H1 (cell line): Measurements from ENCODE around the gene BEST1. TPM values are rescaled to one million over a fixed set of nuclear protein-coding genes. Genes with fewer than 3 reads are reported as not detected.

ENCODE experiments used
- CTCF ChIA-PET: fragments of 300-600 bp; sonication (Branson Sonifier 250); formaldehyde crosslinking; loops from one replicate; lab custom pipeline; 2021; ENCODE audit not compliant: partially characterized antibody; lab: Charles Lee
- POLR2A ChIA-PET: fragments of 300-600 bp; sonication (Branson Sonifier 250); formaldehyde crosslinking; loops from one replicate; lab custom pipeline; 2021; ENCODE audit warnings: inconsistent platforms; ENCODE audit not compliant: partially characterized antibody; lab: Charles Lee
- DNase-seq, 2 experiments: peaks; one replicate each; pipeline versions ENCODE4 v3.0.0 to v3.0.0-alpha.2; 2010 to 2022; ENCODE audit warnings: low spot score in 2 of 2, low read depth in 1 of 2, mixed read lengths in 1 of 2
- FAIRE-seq: peaks from 2 replicates; lab custom pipeline; 2011; peaks lifted over from hg19 to GRCh38; lab: Jason Lieb, UNC
- H2AFZ ChIP-seq: 2 replicates; pipeline ENCODE4 v1.8.1; 2012; ENCODE audit warnings: low read length, inconsistent platforms
- H2AK5ac ChIP-seq: 2 replicates; pipeline ENCODE4 v1.6.1; 2013; ENCODE audit warnings: low read depth, low read length
- H2BK120ac ChIP-seq: replicated peaks from 2 replicates; pipeline ENCODE3; 2013; ENCODE audit warnings: low read depth, low read length, inconsistent platforms
- H2BK12ac ChIP-seq: 2 replicates; pipeline ENCODE4 v1.6.1; 2013; ENCODE audit warnings: low read depth, low read length
- H2BK15ac ChIP-seq: 2 replicates; pipeline ENCODE4 v1.6.1; 2013; ENCODE audit warnings: low read length
- H2BK20ac ChIP-seq: 2 replicates; pipeline ENCODE4 v1.6.1; 2013; ENCODE audit warnings: low read length
- H2BK5ac ChIP-seq: 2 replicates; pipeline ENCODE4 v1.6.1; 2013; ENCODE audit warnings: low read depth, low read length
- H3K14ac ChIP-seq: 2 replicates; pipeline ENCODE4 v1.6.1; 2013; ENCODE audit warnings: inconsistent platforms; ENCODE audit not compliant: insufficient read length
- H3K18ac ChIP-seq: 2 replicates; pipeline ENCODE4 v1.6.1; 2013; ENCODE audit warnings: low read length; ENCODE audit errors: extremely low read depth
- H3K23ac ChIP-seq: 2 replicates; pipeline ENCODE4 v1.6.1; 2013; ENCODE audit warnings: inconsistent platforms; ENCODE audit not compliant: insufficient read length
- H3K23me2 ChIP-seq: 2 replicates; pipeline ENCODE4 v1.6.1; 2013; ENCODE audit warnings: low read depth, low read length
- H3K27ac ChIP-seq: 2 replicates; pipeline ENCODE4 v1.6.1; 2011; ENCODE audit warnings: low read depth, low read length, inconsistent platforms
- H3K27me3 ChIP-seq, 4 experiments: replicated peaks in 1 of 4; 1 replicate in 1 of 4; 2 replicates in 3 of 4; pipeline versions ENCODE4 v1.6.1 to v1.8.1; 2011 to 2013; ENCODE audit warnings: low read length in 3 of 4, mild to moderate bottlenecking in 3 of 4, inconsistent platforms in 2 of 4, mixed read lengths in 2 of 4, moderate library complexity in 1 of 4; ENCODE audit not compliant: control insufficient read depth in 3 of 4, insufficient read depth in 3 of 4; ENCODE audit errors: extremely low read depth in 1 of 4
- H3K36me3 ChIP-seq, 4 experiments: 2 replicates each; pipeline versions ENCODE4 v1.6.1 to v1.8.1; 2011 to 2013; ENCODE audit warnings: mild to moderate bottlenecking in 4 of 4, low read length in 3 of 4, moderate library complexity in 2 of 4, control low read depth in 1 of 4, inconsistent platforms in 1 of 4; ENCODE audit not compliant: insufficient read depth in 4 of 4, control insufficient read depth in 2 of 4
- H3K4ac ChIP-seq: replicated peaks from 2 replicates; pipeline ENCODE3; 2013; ENCODE audit warnings: low read length, low read depth, mixed read lengths, inconsistent platforms; ENCODE audit not compliant: insufficient read length
- H3K4me1 ChIP-seq, 4 experiments: replicated peaks in 1 of 4; 1 replicate in 1 of 4; 2 replicates in 3 of 4; pipeline versions ENCODE4 v1.6.1 to v1.8.1; 2011 to 2013; ENCODE audit warnings: low read length in 3 of 4, inconsistent platforms in 2 of 4, mixed read lengths in 1 of 4; ENCODE audit not compliant: insufficient read depth in 4 of 4, control insufficient read depth in 3 of 4
- H3K4me2 ChIP-seq, 2 experiments: 2 replicates each; pipeline versions ENCODE4 v1.6.1 to v1.8.1; 2011 to 2013; ENCODE audit warnings: low read depth in 2 of 2, low read length in 2 of 2, control low read depth in 1 of 2, inconsistent platforms in 1 of 2, mild to moderate bottlenecking in 1 of 2; ENCODE audit not compliant: insufficient read depth in 1 of 2
- H3K4me3 ChIP-seq, 4 experiments: fragments of 200-600, 300-600 bp in 1 of 4; sonication (generic), shearing (Covaris generic), sonication (Bioruptor Twin) in 1 of 4; 2 replicates each; pipeline versions ENCODE4 v1.5.1 to v1.8.1; 2011 to 2016; ENCODE audit warnings: low read length in 4 of 4, low read depth in 3 of 4, control low read depth in 2 of 4, inconsistent platforms in 2 of 4, mild to moderate bottlenecking in 2 of 4, mixed read lengths in 1 of 4, moderate library complexity in 1 of 4; ENCODE audit not compliant: insufficient read depth in 2 of 4; ENCODE audit errors: extremely low read depth in 1 of 4
- H3K56ac ChIP-seq: replicated peaks from 2 replicates; pipeline ENCODE3; 2013; ENCODE audit warnings: low read depth, mild to moderate bottlenecking, mixed read lengths, low read length, inconsistent platforms; ENCODE audit not compliant: insufficient read length
- H3K79me1 ChIP-seq: 2 replicates; pipeline ENCODE4 v1.6.1; 2013; ENCODE audit warnings: low read depth, low read length, control low read depth
- H3K79me2 ChIP-seq, 2 experiments: 2 replicates each; pipeline versions ENCODE4 v1.6.1 to v1.8.1; 2012 to 2013; ENCODE audit warnings: low read length in 2 of 2, mild to moderate bottlenecking in 2 of 2, inconsistent platforms in 1 of 2; ENCODE audit not compliant: insufficient read depth in 2 of 2, control insufficient read depth in 1 of 2
- H3K9ac ChIP-seq, 4 experiments: replicated peaks in 1 of 4; 1 replicate in 1 of 4; 2 replicates in 3 of 4; pipeline versions ENCODE4 v1.6.1 to v1.8.1; 2011 to 2013; ENCODE audit warnings: low read depth in 3 of 4, low read length in 3 of 4, control low read depth in 2 of 4, mild to moderate bottlenecking in 2 of 4, moderate library complexity in 2 of 4, inconsistent platforms in 1 of 4; ENCODE audit errors: extremely low read depth in 1 of 4
- H3K9me3 ChIP-seq, 2 experiments: 2 replicates each; pipeline versions ENCODE4 v1.6.1 to v1.8.1; 2012 to 2013; ENCODE audit warnings: mild to moderate bottlenecking in 2 of 2, moderate library complexity in 2 of 2, control low read depth in 1 of 2, inconsistent platforms in 1 of 2, low read depth in 1 of 2, low read length in 1 of 2, mixed read lengths in 1 of 2; ENCODE audit not compliant: insufficient read depth in 2 of 2
- H4K20me1 ChIP-seq, 2 experiments: replicated peaks in 1 of 2; 2 replicates each; pipeline versions ENCODE3 to v1.8.1; 2011 to 2013; ENCODE audit warnings: inconsistent platforms in 2 of 2, low read length in 2 of 2, mild to moderate bottlenecking in 1 of 2; ENCODE audit not compliant: insufficient read depth in 2 of 2, control insufficient read depth in 1 of 2
- H4K5ac ChIP-seq: 2 replicates; pipeline ENCODE4 v1.6.1; 2013; ENCODE audit warnings: low read length, low read depth, mixed read lengths, inconsistent platforms; ENCODE audit not compliant: insufficient read length
- H4K8ac ChIP-seq: 2 replicates; pipeline ENCODE4 v1.8.0; 2013; ENCODE audit warnings: mild to moderate bottlenecking, moderate library complexity, low read length, inconsistent platforms; ENCODE audit not compliant: insufficient read depth; ENCODE audit errors: extremely low read depth
- H4K91ac ChIP-seq: replicated peaks from 2 replicates; pipeline ENCODE3; 2013; ENCODE audit warnings: low read length, mixed read lengths, inconsistent platforms; ENCODE audit not compliant: insufficient read length
- CBX5 ChIP-seq: fragments of 300-800, 300-1000 bp; sonication (generic); IDR thresholded peaks from 2 replicates; pipeline ENCODE4 v1.7.1; 2016; ENCODE audit warnings: antibody characterized with exemption, low read length, low read depth
- CTBP2 ChIP-seq: IDR thresholded peaks from 2 replicates; pipeline ENCODE4 v1.7.0; 2011; ENCODE audit warnings: borderline replicate concordance, mild to moderate bottlenecking, moderate library complexity, mixed read lengths, low read length; ENCODE audit not compliant: insufficient read depth, insufficient read length
- POLR2A ChIP-seq, 2 experiments: IDR thresholded peaks; 1 replicate in 1 of 2; 2 replicates in 1 of 2; pipeline ENCODE4 v1.6.1; 2011; ENCODE audit warnings: low read depth in 2 of 2, low read length in 2 of 2, mild to moderate bottlenecking in 2 of 2; ENCODE audit errors: control extremely low read depth in 1 of 2
- POU5F1 ChIP-seq: IDR thresholded peaks from 2 replicates; pipeline ENCODE4 v1.6.1; 2011; ENCODE audit warnings: low read depth, mild to moderate bottlenecking, low read length, moderate library complexity
- SAP30 ChIP-seq: fragments of 300-600 bp; sonication (generic); IDR thresholded peaks from 2 replicates; pipeline ENCODE4 v1.7.1; 2012; ENCODE audit warnings: low read length, moderate library complexity, mild to moderate bottlenecking, inconsistent platforms; ENCODE audit not compliant: insufficient read depth, insufficient replicate concordance
- SP2 ChIP-seq: IDR thresholded peaks from 2 replicates; pipeline ENCODE4 v1.6.1; 2012; ENCODE audit warnings: mild to moderate bottlenecking, low read length, inconsistent platforms
- TAF7 ChIP-seq: optimal IDR thresholded peaks from 2 replicates; pipeline ENCODE3; 2011; ENCODE audit warnings: low read depth, mild to moderate bottlenecking, inconsistent platforms, low read length, moderate library complexity, borderline replicate concordance
- TEAD4 ChIP-seq: IDR thresholded peaks from 2 replicates; pipeline ENCODE4 v1.6.1; 2012; ENCODE audit warnings: low read depth, low read length, inconsistent platforms, mixed read lengths
- WGBS, 2 experiments: shearing (Covaris generic) in 1 of 2; methylation state at CpG; one replicate each; pipeline versions ENCODE4 v1.1.6 to v1.1.7; 2013 to 2015; ENCODE audit warnings: low lambda C conversion rate in 2 of 2, mixed read lengths in 2 of 2, inconsistent platforms in 1 of 2, low coverage in 1 of 2, missing lambda C conversion rate in 1 of 2; ENCODE audit not compliant: insufficient replicate concordance in 2 of 2, insufficient coverage in 1 of 2, insufficient read length in 1 of 2; ENCODE audit errors: extremely low coverage in 1 of 2, missing lambda C conversion rate in 1 of 2; 5-methylcytosine and 5-hydroxymethylcytosine counted together
- long read RNA-seq, 2 experiments: library from RNA in 1 of 2; library from capped mRNA in 1 of 2; stranded (forward); transcript quantifications; one replicate each; pipeline ENCODE4 v2.0.0, GENCODE V29; 2021; ENCODE audit warnings: inconsistent platforms in 1 of 2
- polyA minus RNA-seq, 3 experiments: library from RNA; depleted of rRNA, polyadenylated mRNA; stranded (reverse); fragments of >200 nt; gene quantifications; 1 replicate in 2 of 3; 2 replicates in 1 of 3; pipeline ENCODE4 v1.2.3, GENCODE V29; 2011
- polyA plus RNA-seq, 7 experiments: library from polyadenylated mRNA; depleted of rRNA in 3 of 7; stranded (reverse) in 5 of 7; unstranded in 2 of 7; fragments of >200 nt in 5 of 7; fragments of 200-250 nt in 2 of 7; gene quantifications; 1 replicate in 5 of 7; 2 replicates in 1 of 7; 4 replicates in 1 of 7; pipeline versions ENCODE4 v1.2.1 to v1.2.3, GENCODE V29; 2011 to 2013; ENCODE audit warnings: missing spikeins in 2 of 7, mixed read lengths in 2 of 7
- total RNA-seq: library from RNA; stranded (reverse); fragmentation: NEBNext Ultra II Directional; extraction: Animal tissue kit (Norgen Biotek cat#: 25700); gene quantifications from 2 replicates; pipeline ENCODE4 v1.2.1, GENCODE V29; 2021

BEST1 gene
- total RNA-seq (0.22 and 0.23 TPM in 2 replicates), polyA plus RNA-seq (2011; rRNA removed) (0.62 and 1.4 TPM in 2 replicates), polyA minus RNA-seq (2011; rRNA and poly(A)+ RNA removed) (0.95 and 1.1 TPM in 2 replicates)
- polyA plus RNA-seq (2011; cell fraction: cytosol; rRNA removed), result 1.7 TPM
- polyA plus RNA-seq (2011; cell fraction: nucleus; rRNA removed), result 3.9 TPM
- polyA plus RNA-seq (2012, experiment 1 of 2), result 0.43 to 0.91 TPM (median 0.72 TPM) in 4 replicates
- polyA plus RNA-seq (2012, experiment 2 of 2), result 1.0 TPM
- polyA plus RNA-seq (2013, experiment 1 of 2), result 0.08 TPM
- 0.09 TPM for polyA plus RNA-seq (2013, experiment 2 of 2)
- polyA minus RNA-seq (2011; cell fraction: cytosol; rRNA and poly(A)+ RNA removed), result 0.81 TPM
- 2.9 TPM for polyA minus RNA-seq (2011; cell fraction: nucleus; rRNA and poly(A)+ RNA removed)
- long read RNA-seq, experiment 1, result 0 reads
- long read RNA-seq, experiment 2, result 0 reads

- H3K36me3 ChIP-seq, result no peaks in the 10 kb centered on the region
- 0 out of 2 replicates have a peak within 1 kb of the TSS, but pooled peaks have one; percentile 61 for H2BK20ac ChIP-seq
- WGBS, 2 experiments, result 93% methylated on average over 8 of the region's 8 CpGs; no CpG with 5 or more reads in 1 of the 2 experiments
- peak within 1 kb of the TSS; percentile 60; the same call in 1 of the 2 replicates for H3K18ac ChIP-seq
- no peak within 1 kb of the TSS for H3K56ac ChIP-seq
- H3K4me1 ChIP-seq, result peaks cover 0 to 4% (median 3%) of the 10 kb centered on the region in 4 experiments; a peak in 4 of 7 replicates
- H3K27ac ChIP-seq, result no peak within 1 kb of the TSS
- no peak within 1 kb of the TSS for H3K14ac ChIP-seq
- POLR2A ChIA-PET, result interaction anchor here (0.6 to 22.2 kb wide), 15 partner anchors 22 to 158 kb away, joined by 3 to 458 read pairs (median 3); partner anchors contain the start of gene FTH1
- peak within 1 kb of the TSS; percentile 88 for H2BK5ac ChIP-seq
- H3K23ac ChIP-seq, result no peak within 1 kb of the TSS
- TF ChIP-seq TAF7 (no peak), SAP30 (no peak), POU5F1 (no peak), TEAD4 (no peak), SP2 (no peak), POLR2A (IDR thresholded peaks at IDR 0.05; ENCODE audit: control extremely low read depth in 1 of 2, low read depth in 2 of 2, low read length in 2 of 2) (no peak), CTBP2 (no peak), CBX5 (no peak)
- H3K9me3 ChIP-seq, result no peaks in the 10 kb centered on the region
- FAIRE-seq (no peak), DNase-seq (no peak)
- peak within 1 kb of the TSS; percentile 90 for H2BK12ac ChIP-seq
- H4K20me1 ChIP-seq, result no peaks in the 10 kb centered on the region
- no peaks in the 10 kb centered on the region for H3K23me2 ChIP-seq
- H3K4ac ChIP-seq, result no peak within 1 kb of the TSS
- no peaks in the 10 kb centered on the region for H3K79me2 ChIP-seq
- H4K5ac ChIP-seq, result no peak within 1 kb of the TSS
- no peaks in the 10 kb centered on the region for H3K79me1 ChIP-seq
- peak within 1 kb of the TSS; percentile 88; the same call in 1 of the 2 replicates for H2BK15ac ChIP-seq
- no peak within 1 kb of the TSS for H2AFZ ChIP-seq
- CTCF ChIA-PET, result interaction anchor here (0.8 to 10.3 kb wide), 12 partner anchors 10 to 158 kb away, joined by 3 to 658 read pairs (median 10); partner anchors contain the start of gene FADS3
- H3K4me3 ChIP-seq, result no peak within 1 kb of the TSS
- no peak within 1 kb of the TSS for H4K91ac ChIP-seq
- H3K4me2 ChIP-seq, result no peak within 1 kb of the TSS
- H3K27me3 ChIP-seq, result peaks cover 0 to 4% (median 2%) of the 10 kb centered on the region in 4 experiments; a peak in 4 of 7 replicates
- peak within 1 kb of the TSS; percentile 32; the same call in 1 of the 2 replicates for H2AK5ac ChIP-seq
- no peak within 1 kb of the TSS for H2BK120ac ChIP-seq
- H4K8ac ChIP-seq, result peak within 1 kb of the TSS; percentile 75; the same call in 1 of the 2 replicates
- H3K9ac ChIP-seq, result no peak within 1 kb of the TSS; a peak in 2 of 7 replicates
These were observed at the start of gene BEST1 for GRCh38 chr11:61950035-61950547. Gene BEST1 (plus strand): TSS chr11:61950351. CDS start chr11:61951807, 1,456 bp downstream.
